SK-N-SH treated with all-trans-retinoic acid at 6 μM for 48 hours (cell line): Measurements from ENCODE around the gene CERK.

Source experiments
- ATAC-seq: fragments of 200-7000 bp; cut with Tn5 transposase; 3 replicates; pipeline ENCODE4 v1.9.1; 2020; ENCODE audit warnings: mild to moderate bottlenecking, moderate library complexity
- ARNTL ChIP-seq: fragments of 450-650 bp; formaldehyde crosslinking; IDR thresholded peaks from 2 replicates; pipeline ENCODE4 v1.5.0; 2020; ENCODE audit warnings: low read depth, mild to moderate bottlenecking, moderate library complexity, borderline replicate concordance
- BACH2 ChIP-seq: fragments of 250-450 bp; sonication (Bioruptor Pico); IDR thresholded peaks from 2 replicates; pipeline ENCODE4 v1.9.0; 2021; ENCODE audit warnings: mild to moderate bottlenecking, borderline replicate concordance
- CSDC2 ChIP-seq: fragments of 250-450 bp; sonication (Bioruptor Pico); IDR thresholded peaks from 2 replicates; pipeline ENCODE4 v1.5.0; 2020; ENCODE audit warnings: mild to moderate bottlenecking, moderate library complexity
- ISL1 ChIP-seq: fragments of 250-450 bp; sonication (Bioruptor Pico); IDR thresholded peaks from 2 replicates; pipeline ENCODE4 v2.1.2; 2022; ENCODE audit warnings: mild to moderate bottlenecking, moderate library complexity
- OSR1 ChIP-seq: fragments of 250-450 bp; sonication (Bioruptor Pico); IDR thresholded peaks from 2 replicates; pipeline ENCODE4 v1.8.0; 2022; ENCODE audit warnings: moderate library complexity, mild to moderate bottlenecking, inconsistent platforms
- POU6F1 ChIP-seq: fragments of 250-450 bp; sonication (Bioruptor Pico); IDR thresholded peaks from 2 replicates; pipeline ENCODE4 v1.8.0; 2021; ENCODE audit warnings: low read depth, mild to moderate bottlenecking, moderate library complexity, borderline replicate concordance
- PPARA ChIP-seq: fragments of 250-450 bp; sonication (Bioruptor Pico); IDR thresholded peaks from 2 replicates; pipeline ENCODE4 v1.5.0; 2020; ENCODE audit warnings: mild to moderate bottlenecking, borderline replicate concordance
- SNAI2 ChIP-seq: fragments of 250-450 bp; sonication (Bioruptor Pico); IDR thresholded peaks from 2 replicates; pipeline ENCODE4 v1.5.0; 2020; ENCODE audit warnings: mild to moderate bottlenecking, moderate library complexity
- TCF4 ChIP-seq: fragments of 250-450 bp; sonication (Bioruptor Pico); IDR thresholded peaks from 2 replicates; pipeline ENCODE4 v1.8.0; 2021; ENCODE audit warnings: mild to moderate bottlenecking, moderate library complexity, borderline replicate concordance
- TOX ChIP-seq: fragments of 250-450 bp; sonication (Bioruptor Pico); IDR thresholded peaks from 2 replicates; pipeline ENCODE4 v1.8.0; 2021; ENCODE audit warnings: mild to moderate bottlenecking, moderate library complexity, borderline replicate concordance
- TSHZ2 ChIP-seq: fragments of 250-450 bp; sonication (Bioruptor Pico); IDR thresholded peaks from 2 replicates; pipeline ENCODE4 v1.5.0; 2020; ENCODE audit warnings: mild to moderate bottlenecking, moderate library complexity
- ZC3H10 ChIP-seq: fragments of 250-450 bp; sonication (Bioruptor Pico); IDR thresholded peaks from 2 replicates; pipeline ENCODE4 v1.5.1; 2021; ENCODE audit warnings: mild to moderate bottlenecking, moderate library complexity
- ZFP3 ChIP-seq: fragments of 250-450 bp; sonication (Bioruptor Pico); IDR thresholded peaks from 2 replicates; pipeline ENCODE4 v1.5.0; 2020; ENCODE audit warnings: mild to moderate bottlenecking, moderate library complexity
- ZFP30 ChIP-seq: fragments of 450-650 bp; formaldehyde crosslinking; IDR thresholded peaks from 2 replicates; pipeline ENCODE4 v1.5.0; 2022; ENCODE audit warnings: mild to moderate bottlenecking, moderate library complexity
- ZNF70 ChIP-seq: fragments of 450-650 bp; formaldehyde crosslinking; IDR thresholded peaks from 2 replicates; pipeline ENCODE4 v1.5.0; 2020; ENCODE audit warnings: mild to moderate bottlenecking, moderate library complexity
- ZNF8 ChIP-seq: fragments of 450-650 bp; formaldehyde crosslinking; IDR thresholded peaks from 2 replicates; pipeline ENCODE4 v1.5.0; 2020; ENCODE audit warnings: mild to moderate bottlenecking, moderate library complexity
- TF ChIP-seq, protein P1 (sequence below): fragments of 250-450 bp; sonication (Bioruptor Pico); IDR thresholded peaks from 2 replicates; pipeline ENCODE4 v1.5.1; 2020; ENCODE audit warnings: low read depth, mild to moderate bottlenecking, moderate library complexity
- TF ChIP-seq, protein P2 (sequence below): fragments of 250-450 bp; sonication (Bioruptor Pico); IDR thresholded peaks from 2 replicates; pipeline ENCODE4 v1.8.0; 2020; ENCODE audit warnings: mild to moderate bottlenecking, moderate library complexity, borderline replicate concordance

CERK gene

DNA sequence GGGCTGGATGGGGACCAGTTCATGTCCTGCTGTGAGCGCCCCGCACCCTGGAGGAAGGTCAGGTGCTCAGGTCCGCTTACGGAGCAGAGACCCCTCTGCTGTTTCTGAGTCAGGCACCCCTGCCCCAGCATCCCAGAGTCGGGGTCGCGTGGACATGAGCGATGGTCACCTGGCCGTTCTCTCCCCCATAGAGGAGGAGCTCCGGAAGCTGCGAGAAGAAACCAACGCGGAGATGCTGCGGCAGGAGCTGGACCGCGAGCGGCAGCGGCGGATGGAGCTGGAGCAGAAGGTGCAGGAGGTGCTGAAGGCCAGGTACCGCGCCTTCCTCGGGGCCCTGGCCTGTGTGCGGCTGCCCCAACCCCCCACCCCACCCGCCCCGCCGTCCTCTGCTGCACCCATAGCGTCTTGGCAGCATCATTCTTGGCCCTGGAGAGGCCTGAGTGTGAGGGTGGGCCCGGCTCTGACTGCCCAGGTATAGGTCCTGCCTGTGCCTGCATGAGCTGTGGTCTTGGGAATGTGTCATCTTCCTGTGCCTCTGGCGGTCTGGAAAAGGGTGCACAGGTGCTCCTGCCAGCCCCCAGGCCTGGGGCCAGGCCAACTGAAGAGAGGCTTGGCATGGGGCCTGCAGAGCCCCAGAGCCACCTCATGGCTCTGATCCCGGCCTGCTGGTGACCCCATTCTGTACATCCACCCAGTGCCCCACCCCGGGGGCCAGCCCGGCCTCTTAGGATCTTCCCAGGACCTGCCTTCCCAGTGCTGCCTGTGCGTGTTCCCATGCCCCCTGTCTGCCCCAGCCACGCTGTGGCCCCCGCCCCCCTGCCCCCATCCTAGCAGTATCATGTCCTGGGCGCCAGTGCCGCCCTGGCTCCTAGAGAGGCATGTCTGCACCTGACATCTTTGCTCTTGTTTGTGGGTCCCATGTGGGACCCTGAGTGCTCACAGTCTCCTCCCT lies 79.8 kb downstream of the CERK start:
- TF ChIP-seq, protein P1, sequence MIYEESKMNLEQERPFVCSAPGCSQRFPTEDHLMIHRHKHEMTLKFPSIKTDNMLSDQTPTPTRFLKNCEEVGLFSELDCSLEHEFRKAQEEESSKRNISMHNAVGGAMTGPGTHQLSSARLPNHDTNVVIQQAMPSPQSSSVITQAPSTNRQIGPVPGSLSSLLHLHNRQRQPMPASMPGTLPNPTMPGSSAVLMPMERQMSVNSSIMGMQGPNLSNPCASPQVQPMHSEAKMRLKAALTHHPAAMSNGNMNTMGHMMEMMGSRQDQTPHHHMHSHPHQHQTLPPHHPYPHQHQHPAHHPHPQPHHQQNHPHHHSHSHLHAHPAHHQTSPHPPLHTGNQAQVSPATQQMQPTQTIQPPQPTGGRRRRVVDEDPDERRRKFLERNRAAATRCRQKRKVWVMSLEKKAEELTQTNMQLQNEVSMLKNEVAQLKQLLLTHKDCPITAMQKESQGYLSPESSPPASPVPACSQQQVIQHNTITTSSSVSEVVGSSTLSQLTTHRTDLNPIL = no peak
- no peak for TF ChIP-seq PPARA (CRISPR knock-in tag)
- TF ChIP-seq, protein P2, sequence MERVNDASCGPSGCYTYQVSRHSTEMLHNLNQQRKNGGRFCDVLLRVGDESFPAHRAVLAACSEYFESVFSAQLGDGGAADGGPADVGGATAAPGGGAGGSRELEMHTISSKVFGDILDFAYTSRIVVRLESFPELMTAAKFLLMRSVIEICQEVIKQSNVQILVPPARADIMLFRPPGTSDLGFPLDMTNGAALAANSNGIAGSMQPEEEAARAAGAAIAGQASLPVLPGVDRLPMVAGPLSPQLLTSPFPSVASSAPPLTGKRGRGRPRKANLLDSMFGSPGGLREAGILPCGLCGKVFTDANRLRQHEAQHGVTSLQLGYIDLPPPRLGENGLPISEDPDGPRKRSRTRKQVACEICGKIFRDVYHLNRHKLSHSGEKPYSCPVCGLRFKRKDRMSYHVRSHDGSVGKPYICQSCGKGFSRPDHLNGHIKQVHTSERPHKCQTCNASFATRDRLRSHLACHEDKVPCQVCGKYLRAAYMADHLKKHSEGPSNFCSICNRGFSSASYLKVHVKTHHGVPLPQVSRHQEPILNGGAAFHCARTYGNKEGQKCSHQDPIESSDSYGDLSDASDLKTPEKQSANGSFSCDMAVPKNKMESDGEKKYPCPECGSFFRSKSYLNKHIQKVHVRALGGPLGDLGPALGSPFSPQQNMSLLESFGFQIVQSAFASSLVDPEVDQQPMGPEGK (CRISPR knock-in tag) = no peak
- TF ChIP-seq ZFP3 (CRISPR knock-in tag) = no peak
- no peak for TF ChIP-seq OSR1 (CRISPR knock-in tag)
- TF ChIP-seq CSDC2 (CRISPR knock-in tag) = no peak
- TF ChIP-seq ZNF70 = no peak
- no peak for TF ChIP-seq ZC3H10 (CRISPR knock-in tag)
- no peak for TF ChIP-seq TCF4 (CRISPR knock-in tag)
- ATAC-seq = no peak

DNA sequence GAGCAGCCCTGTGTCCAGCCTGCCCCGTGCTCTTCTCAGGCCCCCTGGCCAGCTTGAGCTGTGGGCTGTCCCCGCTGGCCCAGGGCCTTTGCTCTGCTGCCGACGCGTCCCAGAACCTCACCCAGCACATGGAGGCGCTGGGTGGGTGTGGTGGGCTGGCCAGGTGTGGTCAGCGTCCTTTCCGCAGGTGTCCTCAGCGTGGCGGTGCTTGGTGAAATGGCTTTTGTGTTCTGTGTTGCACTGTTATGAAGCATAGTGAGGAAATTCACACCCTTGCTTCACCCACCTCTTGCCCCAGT lies 80.4 kb downstream of the CERK start:
- TF ChIP-seq ZNF8 (CRISPR knock-in tag) (no peak), TSHZ2 (CRISPR knock-in tag) (no peak), ZFP3 (CRISPR knock-in tag) (no peak), PPARA (CRISPR knock-in tag) (no peak), ISL1 (CRISPR knock-in tag) (no peak), TOX (no peak), ZC3H10 (CRISPR knock-in tag) (no peak)
- ATAC-seq = no peak

DNA sequence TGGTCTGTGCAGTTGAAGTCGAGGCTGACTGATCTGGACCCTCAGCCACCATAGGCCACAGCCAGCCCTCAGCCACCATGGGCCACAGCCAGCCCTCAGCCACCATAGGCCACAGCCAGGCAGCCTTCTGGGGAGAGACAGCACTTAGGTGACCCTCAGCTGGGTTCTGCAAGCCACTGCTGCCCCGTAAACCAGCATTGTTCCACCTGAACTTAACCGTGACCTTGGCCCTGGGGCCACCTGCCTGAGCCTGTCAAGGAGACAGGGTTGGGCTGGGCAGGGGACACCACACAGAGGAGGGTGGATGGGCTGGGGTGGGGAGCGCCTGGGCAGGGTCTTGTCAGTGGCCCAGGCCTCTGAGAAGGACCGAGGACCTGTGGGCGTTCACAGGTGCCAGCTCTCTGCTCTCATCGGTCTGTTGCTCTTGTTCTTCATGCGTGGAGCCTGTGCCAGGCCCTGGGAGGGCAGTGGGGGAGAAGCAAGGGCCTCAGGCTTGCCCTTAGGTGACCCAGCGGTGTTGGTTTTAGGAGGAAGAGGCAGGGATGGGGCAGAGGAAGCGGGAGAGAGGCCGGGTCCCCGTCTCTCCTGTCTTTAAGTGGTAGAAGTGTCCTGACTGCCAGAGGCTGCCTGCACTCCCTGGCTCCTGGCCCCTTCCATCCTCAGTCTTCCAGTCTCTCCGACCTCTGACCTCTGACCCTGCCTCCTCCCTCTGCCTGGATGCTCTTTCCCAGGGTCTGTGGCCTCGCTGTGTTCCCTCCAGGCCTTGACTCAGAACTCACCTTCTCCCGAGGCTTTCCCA lies 81.0 kb downstream of the CERK start:
- no peak for TF ChIP-seq SNAI2 (CRISPR knock-in tag)
- no peak for TF ChIP-seq ARNTL (CRISPR knock-in tag)
- TF ChIP-seq POU6F1 (CRISPR knock-in tag) = no peak
- no peak for TF ChIP-seq TSHZ2 (CRISPR knock-in tag)
- TF ChIP-seq BACH2 = no peak
- TF ChIP-seq, protein P2 (CRISPR knock-in tag) = no peak
- TF ChIP-seq ZFP30 (CRISPR knock-in tag) = no peak
- TF ChIP-seq, all 23 proteins: peak for 0
- ATAC-seq = no peak
